IPS-15b (cell line): ENCODE results near the gene NTRK3.

Experiments used
- H3K27me3 ChIP-seq: one replicate; pipeline ENCODE4 v1.6.1; 2013; ENCODE audit warnings: low read length; ENCODE audit not compliant: control insufficient read depth, insufficient read depth
- H3K36me3 ChIP-seq: one replicate; pipeline ENCODE4 v1.6.1; 2013; ENCODE audit warnings: low read length; ENCODE audit not compliant: control insufficient read depth, insufficient read depth
- H3K4me1 ChIP-seq: one replicate; pipeline ENCODE4 v1.6.1; 2013; ENCODE audit warnings: mild to moderate bottlenecking, low read length; ENCODE audit not compliant: control insufficient read depth, insufficient read depth
- H3K4me3 ChIP-seq: one replicate; pipeline ENCODE4 v1.5.1; 2013; ENCODE audit warnings: low read depth, low read length
- H3K9ac ChIP-seq: one replicate; pipeline ENCODE4 v1.6.1; 2013; ENCODE audit warnings: low read depth, mild to moderate bottlenecking, low read length
- H3K9me3 ChIP-seq: one replicate; pipeline ENCODE4 v1.6.1; 2013; ENCODE audit warnings: mild to moderate bottlenecking, low read length; ENCODE audit not compliant: control insufficient read depth, insufficient read depth

The NTRK3 gene

DNA sequence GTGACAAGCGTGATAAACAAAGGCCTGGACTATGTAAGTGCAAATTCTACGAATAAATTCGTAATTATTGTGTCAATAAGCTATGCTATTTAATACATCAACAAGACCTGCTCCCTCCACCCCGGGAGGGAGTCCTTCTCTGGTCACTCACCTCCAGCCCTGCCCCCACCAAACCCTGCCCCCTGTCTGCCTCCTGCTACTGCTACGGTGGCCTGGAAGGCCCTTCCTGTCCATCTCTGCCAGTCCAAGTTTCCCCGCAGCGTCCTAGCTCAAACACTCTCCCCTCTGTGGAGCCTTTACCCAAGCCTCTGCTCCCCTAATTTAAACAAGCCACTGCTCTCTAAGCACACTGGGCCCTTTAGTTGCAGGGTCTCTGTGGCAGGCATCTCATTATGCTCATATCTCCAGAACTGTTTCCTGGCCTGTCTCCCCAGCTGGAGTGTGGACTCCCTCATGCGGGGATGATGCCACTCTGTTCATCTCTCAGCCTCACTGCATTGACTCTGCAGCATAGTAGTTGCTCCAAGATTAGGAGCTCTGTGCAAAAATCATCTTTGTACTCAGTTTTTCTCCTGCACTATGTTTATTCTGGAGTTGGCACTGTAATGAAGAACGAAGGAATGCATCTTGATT is 241.2 kb downstream of the NTRK3 start:
- Histone ChIP-seq H3K27me3 (no peaks in the 10 kb centered on the region), H3K4me3 (no peak overlapping the region), H3K9ac (no peak overlapping the region), H3K9me3 (no peaks in the 10 kb centered on the region), H3K4me1 (peaks cover 12% of the 10 kb centered on the region), H3K36me3 (no peaks in the 10 kb centered on the region)

DNA sequence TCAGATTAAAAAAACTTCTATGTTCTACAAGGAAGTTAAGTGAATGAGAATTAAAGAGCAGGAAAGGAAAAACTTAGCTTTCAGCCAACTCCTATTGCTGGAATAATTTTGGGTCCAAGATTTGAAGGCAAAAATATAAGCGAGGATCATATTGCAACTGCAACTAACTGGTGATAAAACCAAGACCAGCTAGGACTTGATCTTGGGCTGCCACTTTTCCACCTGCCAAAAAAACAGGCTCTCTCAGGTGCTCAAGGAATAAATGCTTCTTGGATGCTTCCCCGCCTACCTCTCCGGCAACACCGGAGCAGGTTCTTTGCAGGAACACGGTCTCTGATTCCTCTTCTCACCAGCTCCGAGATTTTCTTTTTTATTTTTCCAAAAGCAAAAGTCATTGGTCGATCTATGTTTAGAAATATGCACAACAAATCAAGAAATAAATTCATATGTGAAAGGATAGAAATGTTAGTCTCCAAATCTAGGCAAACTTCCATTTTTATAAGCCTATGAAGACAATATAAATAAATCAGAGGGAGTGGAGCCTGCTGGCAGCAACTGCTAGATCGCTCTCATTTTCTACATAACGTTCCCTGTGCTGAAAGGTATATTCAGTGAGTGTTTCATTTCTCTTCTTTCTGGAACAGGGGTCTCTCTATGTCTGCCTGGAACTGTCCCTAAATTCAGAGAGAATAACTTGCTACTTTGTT is 241.9 kb downstream of the NTRK3 start:
- H3K4me1 ChIP-seq, result peaks cover 12% of the 10 kb centered on the region
- no peaks in the 10 kb centered on the region for H3K27me3 ChIP-seq
- no peak overlapping the region for H3K4me3 ChIP-seq
- H3K36me3 ChIP-seq, result no peaks in the 10 kb centered on the region
- H3K9ac ChIP-seq, result no peak overlapping the region
- H3K9me3 ChIP-seq, result no peaks in the 10 kb centered on the region

DNA sequence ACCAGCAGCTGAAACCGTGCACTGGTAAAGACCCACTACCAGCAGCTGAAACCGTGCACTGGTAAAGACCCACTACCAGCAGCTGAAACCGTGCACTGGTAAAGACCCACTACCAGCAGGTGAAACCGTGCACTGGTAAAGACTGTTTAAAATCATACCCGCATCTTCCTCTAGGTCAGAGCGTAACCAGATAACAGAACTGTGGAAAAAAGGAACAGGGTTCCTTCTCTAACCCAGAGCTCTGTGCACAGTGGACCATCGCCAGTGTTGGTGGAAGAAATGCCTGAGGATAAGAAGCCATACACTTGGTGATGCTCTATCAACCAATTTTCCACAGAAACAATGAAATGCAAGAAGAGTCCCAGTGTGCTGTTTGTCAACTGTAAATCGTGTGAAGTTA is 243.4 kb downstream of the NTRK3 start:
- Histone ChIP-seq H3K4me3 (no peak overlapping the region), H3K27me3 (no peaks in the 10 kb centered on the region), H3K9me3 (no peaks in the 10 kb centered on the region), H3K4me1 (peaks cover 12% of the 10 kb centered on the region), H3K36me3 (no peaks in the 10 kb centered on the region), H3K9ac (no peak overlapping the region)

DNA sequence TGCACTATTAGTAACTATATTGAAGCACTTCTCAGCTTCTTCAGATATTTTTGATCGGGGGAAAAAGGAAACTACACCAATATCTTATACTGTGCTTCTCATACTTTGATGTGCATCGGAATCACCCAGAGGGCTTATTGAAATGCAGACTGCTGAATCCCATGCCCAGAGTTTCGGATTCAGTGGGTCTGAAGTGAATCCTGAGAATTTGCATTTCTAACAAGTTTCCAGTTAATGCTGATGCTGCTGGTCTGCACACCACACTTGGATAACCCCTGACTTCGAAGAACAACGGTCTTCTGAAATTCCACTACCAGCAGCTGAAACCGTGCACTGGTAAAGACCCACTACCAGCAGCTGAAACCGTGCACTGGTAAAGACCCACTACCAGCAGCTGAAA is 243.9 kb downstream of the NTRK3 start:
- H3K9me3 ChIP-seq, result no peaks in the 10 kb centered on the region
- H3K9ac ChIP-seq, result no peak overlapping the region
- no peak overlapping the region for H3K4me3 ChIP-seq
- H3K4me1 ChIP-seq, result peaks cover 12% of the 10 kb centered on the region
- H3K27me3 ChIP-seq, result no peaks in the 10 kb centered on the region
- no peaks in the 10 kb centered on the region for H3K36me3 ChIP-seq

DNA sequence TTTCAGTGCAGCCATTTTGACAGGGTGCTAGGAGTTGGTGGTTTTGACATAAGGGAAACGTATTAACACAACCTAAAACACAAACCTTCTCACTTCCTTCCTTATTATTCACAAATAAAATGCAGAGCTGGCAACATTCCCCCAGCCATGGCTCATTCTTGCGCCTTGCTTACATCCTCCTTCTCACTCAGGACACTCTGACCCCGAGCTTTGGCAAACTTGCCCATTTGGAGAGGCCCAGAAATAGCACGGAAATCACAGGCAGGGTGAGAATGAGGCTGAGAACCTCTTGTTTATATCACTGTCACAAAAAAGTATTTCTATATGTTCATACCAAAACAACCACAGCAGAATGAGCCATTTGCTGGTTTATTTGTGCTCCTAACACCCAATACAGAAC is 244.3 kb downstream of the NTRK3 start:
- Histone ChIP-seq H3K27me3 (no peaks in the 10 kb centered on the region), H3K9ac (no peak overlapping the region), H3K4me3 (no peak overlapping the region), H3K36me3 (no peaks in the 10 kb centered on the region), H3K9me3 (no peaks in the 10 kb centered on the region), H3K4me1 (peaks cover 12% of the 10 kb centered on the region)

DNA sequence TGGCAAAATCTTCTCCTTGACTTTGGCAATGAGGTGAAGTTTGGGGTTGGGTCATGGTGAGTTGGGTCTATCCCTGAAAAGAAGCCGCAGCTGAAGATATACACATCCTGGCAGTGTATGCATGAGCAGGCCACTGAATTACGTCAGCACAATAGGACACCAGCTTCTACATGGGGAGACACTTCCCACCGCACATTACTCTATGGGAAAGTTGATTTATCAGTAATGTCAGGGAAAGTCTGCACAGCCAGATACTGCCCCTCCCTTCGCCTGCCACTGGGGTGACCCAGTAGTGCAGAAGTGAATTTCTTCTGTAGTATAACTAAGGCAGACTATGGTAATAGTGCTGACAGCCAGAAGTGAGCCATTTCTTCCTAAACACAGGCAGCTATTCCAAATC is 245.0 kb downstream of the NTRK3 start:
- peaks cover 12% of the 10 kb centered on the region for H3K4me1 ChIP-seq
- H3K9me3 ChIP-seq, result no peaks in the 10 kb centered on the region
- H3K27me3 ChIP-seq, result no peaks in the 10 kb centered on the region
- no peak overlapping the region for H3K9ac ChIP-seq
- no peaks in the 10 kb centered on the region for H3K36me3 ChIP-seq
- H3K4me3 ChIP-seq, result no peak overlapping the region

DNA sequence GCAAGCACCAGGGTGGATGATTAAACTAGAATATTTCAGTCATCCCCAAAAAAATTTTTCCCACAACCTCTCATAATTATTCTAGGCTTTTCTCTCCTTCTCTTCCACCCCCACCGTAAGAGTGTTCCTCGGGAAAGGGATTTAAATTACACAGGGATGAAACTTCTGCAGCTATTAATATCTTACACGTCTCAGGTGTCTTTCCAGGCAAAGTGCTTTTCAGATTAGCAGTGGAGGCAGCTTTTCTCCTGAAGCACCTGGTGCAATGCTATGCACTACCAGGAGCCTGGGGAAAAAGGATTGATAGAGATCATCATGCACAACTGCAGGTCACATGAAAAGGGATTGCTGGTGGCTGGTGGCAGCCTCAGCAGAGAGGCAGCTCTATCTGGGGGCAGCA is 250.4 kb downstream of the NTRK3 start:
- H3K4me1 ChIP-seq, result no peaks in the 10 kb centered on the region
- no peaks in the 10 kb centered on the region for H3K9me3 ChIP-seq
- no peak overlapping the region for H3K9ac ChIP-seq
- H3K4me3 ChIP-seq, result no peak overlapping the region
- no peaks in the 10 kb centered on the region for H3K36me3 ChIP-seq
- H3K27me3 ChIP-seq, result no peaks in the 10 kb centered on the region

DNA sequence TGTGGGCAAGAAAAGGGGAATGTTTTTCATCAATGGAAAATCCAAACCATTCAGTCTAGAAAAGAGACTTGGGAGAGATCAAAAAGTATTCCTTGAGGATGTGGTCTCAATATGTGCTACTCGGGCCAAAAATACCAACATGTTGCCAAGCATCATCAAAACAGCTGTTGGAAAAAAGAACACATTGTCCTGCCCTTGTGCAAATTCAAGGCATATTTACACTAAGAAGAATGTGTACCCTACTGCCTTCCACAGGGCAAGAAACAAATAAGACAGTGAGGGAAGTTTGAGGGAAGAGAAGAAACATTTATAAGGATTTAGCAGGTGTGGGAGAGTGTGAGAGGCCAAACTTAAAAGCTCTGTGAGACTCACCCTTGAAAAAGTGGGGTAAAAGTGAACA is 252.1 kb downstream of the NTRK3 start:
- no peaks in the 10 kb centered on the region for H3K9me3 ChIP-seq
- no peak overlapping the region for H3K9ac ChIP-seq
- H3K27me3 ChIP-seq, result no peaks in the 10 kb centered on the region
- no peaks in the 10 kb centered on the region for H3K4me1 ChIP-seq
- no peak overlapping the region for H3K4me3 ChIP-seq
- H3K36me3 ChIP-seq, result no peaks in the 10 kb centered on the region

DNA sequence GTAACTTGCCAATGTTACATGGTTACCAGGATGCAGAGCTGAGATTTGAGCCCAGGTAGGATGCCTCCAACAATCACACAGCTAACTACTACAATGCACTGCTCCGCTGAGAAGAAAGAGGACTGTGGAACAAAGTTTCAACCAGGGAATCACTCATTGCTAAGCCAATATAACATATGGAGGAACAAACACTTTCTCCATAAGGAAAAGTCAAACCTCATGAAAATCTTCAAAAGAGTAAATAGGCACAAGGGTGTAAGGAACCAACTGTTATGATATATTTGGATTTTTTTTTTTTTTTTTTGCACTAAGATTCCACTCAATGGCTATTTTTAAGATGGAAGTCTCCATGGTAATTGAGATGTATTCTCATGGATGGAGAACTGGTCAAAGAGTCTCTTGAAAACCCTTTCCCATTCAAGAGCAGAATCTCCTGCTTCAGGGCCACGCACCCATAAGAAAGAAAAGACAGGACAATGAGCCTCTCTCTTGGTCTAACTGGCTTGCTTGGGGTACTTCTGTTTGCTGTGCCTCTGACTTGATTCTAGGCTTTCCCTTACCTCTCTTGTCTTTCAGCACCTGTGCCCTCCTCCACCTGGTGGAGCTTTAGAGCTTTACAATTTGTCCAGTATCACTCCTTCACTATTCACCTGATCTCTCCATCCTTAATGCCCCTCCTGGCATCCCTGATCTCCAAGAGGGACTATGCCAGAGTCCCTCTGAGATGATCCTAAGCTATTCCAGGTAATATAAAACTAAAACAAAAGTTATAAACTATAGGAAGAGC is 252.8 kb downstream of the NTRK3 start:
- H3K27me3 ChIP-seq, result no peaks in the 10 kb centered on the region
- no peak overlapping the region for H3K4me3 ChIP-seq
- no peaks in the 10 kb centered on the region for H3K9me3 ChIP-seq

DNA sequence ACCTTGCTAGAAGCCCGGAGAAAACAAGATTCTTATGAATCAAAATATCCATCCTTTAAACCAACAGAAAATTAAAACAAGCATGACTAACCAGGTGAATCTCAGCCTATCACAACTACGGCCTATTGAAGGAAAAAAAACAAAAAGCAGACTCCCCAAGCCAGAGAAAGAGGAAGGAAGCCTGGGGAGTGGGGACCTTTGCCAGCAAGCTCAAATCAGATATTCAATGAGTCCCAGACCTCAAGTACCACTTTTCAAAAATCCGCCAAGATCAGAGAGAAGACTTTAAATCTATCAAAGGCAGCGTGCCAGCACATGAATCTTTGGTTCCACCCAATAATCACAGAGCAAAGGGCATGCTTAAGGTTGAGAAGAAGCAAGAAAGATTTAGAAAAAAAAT is 253.8 kb downstream of the NTRK3 start:
- H3K36me3 ChIP-seq, result no peaks in the 10 kb centered on the region
- H3K4me1 ChIP-seq, result no peaks in the 10 kb centered on the region
- no peak overlapping the region for H3K9ac ChIP-seq
- no peaks in the 10 kb centered on the region for H3K9me3 ChIP-seq
- H3K4me3 ChIP-seq, result no peak overlapping the region
- no peaks in the 10 kb centered on the region for H3K27me3 ChIP-seq

More for the DNA sequence above, 252.8 kb downstream of the NTRK3 start:
- Histone ChIP-seq H3K9ac (no peak overlapping the region), H3K4me1 (no peaks in the 10 kb centered on the region), H3K36me3 (no peaks in the 10 kb centered on the region)

DNA sequence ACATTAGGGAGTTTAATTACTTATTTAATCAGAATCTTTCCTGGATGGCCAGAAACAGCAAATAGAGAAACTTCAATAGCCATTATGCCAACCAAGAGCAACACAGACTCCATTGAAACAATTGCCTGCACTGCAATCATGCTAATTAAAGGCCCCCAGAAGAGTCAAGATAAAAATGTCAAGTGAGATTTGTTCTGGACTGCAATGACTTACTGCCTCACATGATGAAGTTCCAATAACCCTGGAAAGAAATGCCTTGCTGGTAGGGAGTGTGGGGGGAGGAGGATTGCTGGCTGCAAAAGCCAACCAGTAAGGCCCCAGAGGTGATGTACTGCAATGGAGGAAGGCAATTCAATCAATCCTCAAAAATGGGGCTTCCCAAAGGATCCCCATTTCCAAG is 257.9 kb downstream of the NTRK3 start:
- Histone ChIP-seq H3K4me1 (no peaks in the 10 kb centered on the region), H3K4me3 (no peak overlapping the region), H3K36me3 (no peaks in the 10 kb centered on the region), H3K9me3 (no peaks in the 10 kb centered on the region), H3K27me3 (no peaks in the 10 kb centered on the region), H3K9ac (no peak overlapping the region)

DNA sequence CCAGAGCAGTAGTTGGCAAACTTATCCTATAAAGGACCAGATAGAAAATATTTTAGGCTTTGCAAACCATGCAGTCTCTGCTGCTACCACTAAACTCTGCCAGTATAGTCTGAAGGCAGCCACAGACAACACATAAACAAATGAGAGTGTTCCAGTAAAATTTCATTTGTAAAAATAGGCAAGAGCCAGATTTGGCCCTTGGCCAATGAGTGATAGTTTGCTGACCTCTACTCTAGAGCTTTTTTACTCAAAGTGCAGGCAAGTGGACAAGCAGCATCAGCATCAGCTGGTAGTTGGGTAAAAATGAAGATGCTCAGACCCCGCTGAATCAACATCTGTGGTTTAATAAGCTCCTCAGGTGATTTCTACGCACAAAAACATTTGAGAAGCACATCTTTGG is 269.8 kb downstream of the NTRK3 start:
- H3K4me3 ChIP-seq, result no peak overlapping the region
- no peaks in the 10 kb centered on the region for H3K9me3 ChIP-seq
- H3K27me3 ChIP-seq, result no peaks in the 10 kb centered on the region
- H3K9ac ChIP-seq, result no peak overlapping the region
- H3K36me3 ChIP-seq, result no peaks in the 10 kb centered on the region
- H3K4me1 ChIP-seq, result no peaks in the 10 kb centered on the region
